Stomach (tissue), 4 donors: Measurements from ENCODE around the gene FASTKD1.

Experiments
- CTCF ChIP-seq, 7 experiments: fragments of 450-650 bp in 4 of 7; fragments of 200-600 bp in 3 of 7; sonication (generic) in 3 of 7; IDR thresholded peaks; one replicate each; pipeline ENCODE4 v1.5.1; 2016 to 2019; ENCODE audit warnings: antibody characterized with exemption in 7 of 7, control low read depth in 2 of 7, mild to moderate bottlenecking in 1 of 7
- EP300 ChIP-seq: sonication (generic); formaldehyde crosslinking; IDR thresholded peaks from one replicate; pipeline ENCODE4 v1.6.1; 2017; ENCODE audit warnings: antibody characterized with exemption
- POLR2A ChIP-seq, 4 donors: fragments of 450-650 bp; IDR thresholded peaks; one replicate each; pipeline ENCODE4 v1.6.1; 2016; ENCODE audit warnings: antibody characterized with exemption in 4 of 4, control low read depth in 2 of 4, mild to moderate bottlenecking in 1 of 4, moderate library complexity in 1 of 4
- POLR2AphosphoS5 ChIP-seq, 3 donors: sonication (generic); formaldehyde crosslinking; IDR thresholded peaks; one replicate each; pipeline ENCODE4 v1.6.1; 2016; ENCODE audit warnings: antibody characterized with exemption in 3 of 3

DNA sequence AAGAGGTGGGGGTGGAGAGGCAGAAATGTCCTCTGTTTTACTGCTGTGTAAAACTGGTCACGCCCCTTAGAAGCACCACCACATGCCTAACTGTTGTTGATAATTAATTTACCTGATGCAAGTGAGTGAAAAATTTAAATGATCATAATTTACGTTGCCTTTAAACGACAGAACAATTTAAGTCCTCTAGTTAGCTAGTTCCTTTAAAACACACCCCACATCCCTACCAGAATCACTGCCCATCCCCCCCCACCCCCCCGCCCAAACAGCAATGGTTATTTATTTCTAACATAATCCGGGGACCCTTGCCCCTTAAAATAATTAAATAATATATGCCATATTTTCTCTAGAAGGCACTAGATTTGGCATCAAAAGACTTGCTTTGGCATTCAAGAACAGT lies 9.9 kb upstream of the FASTKD1 start:
- TF ChIP-seq CTCF (IDR thresholded peaks at IDR 0.05) (no peak), POLR2A (IDR thresholded peaks at IDR 0.05) (no peak), POLR2AphosphoS5 (IDR thresholded peaks at IDR 0.05) (no peak), EP300 (no peak)
